Breast epithelium (tissue), 3 donors: ENCODE data around the gene RNF224.

Experiments used
- POLR2AphosphoS5 ChIP-seq, 3 donors: sonication (generic); formaldehyde crosslinking; IDR thresholded peaks; one replicate each; pipeline ENCODE4 v1.6.1; 2017; ENCODE audit warnings: antibody characterized with exemption in 3 of 3
- TF ChIP-seq, protein P1 (sequence below), 3 donors: fragments of 450-650 bp; IDR thresholded peaks; one replicate each; pipeline ENCODE4 v1.5.1; 2016 to 2017; ENCODE audit warnings: antibody characterized with exemption in 3 of 3, mild to moderate bottlenecking in 3 of 3, moderate library complexity in 3 of 3

DNA sequence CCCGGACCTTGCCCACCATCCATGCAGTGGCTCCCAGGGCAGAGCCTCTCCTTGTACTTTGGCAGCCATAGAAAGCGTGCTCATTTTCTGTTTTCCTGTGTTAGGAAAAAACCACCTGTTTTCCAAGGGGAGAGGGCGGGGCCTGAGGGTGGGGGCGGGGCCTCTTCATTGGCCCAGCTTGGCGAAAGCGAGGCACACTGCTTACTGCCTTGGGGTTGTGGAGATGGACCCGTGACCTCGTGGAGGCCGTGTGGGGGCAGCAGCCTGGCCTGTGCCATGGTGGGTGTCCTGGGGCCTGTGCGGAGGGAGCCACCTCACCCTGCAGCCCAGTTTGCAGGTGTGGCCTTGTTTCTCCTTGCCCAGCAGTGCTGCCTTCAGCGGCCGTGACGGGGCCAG lies 45.8 kb downstream of the RNF224 start:
- TF ChIP-seq, protein P1, sequence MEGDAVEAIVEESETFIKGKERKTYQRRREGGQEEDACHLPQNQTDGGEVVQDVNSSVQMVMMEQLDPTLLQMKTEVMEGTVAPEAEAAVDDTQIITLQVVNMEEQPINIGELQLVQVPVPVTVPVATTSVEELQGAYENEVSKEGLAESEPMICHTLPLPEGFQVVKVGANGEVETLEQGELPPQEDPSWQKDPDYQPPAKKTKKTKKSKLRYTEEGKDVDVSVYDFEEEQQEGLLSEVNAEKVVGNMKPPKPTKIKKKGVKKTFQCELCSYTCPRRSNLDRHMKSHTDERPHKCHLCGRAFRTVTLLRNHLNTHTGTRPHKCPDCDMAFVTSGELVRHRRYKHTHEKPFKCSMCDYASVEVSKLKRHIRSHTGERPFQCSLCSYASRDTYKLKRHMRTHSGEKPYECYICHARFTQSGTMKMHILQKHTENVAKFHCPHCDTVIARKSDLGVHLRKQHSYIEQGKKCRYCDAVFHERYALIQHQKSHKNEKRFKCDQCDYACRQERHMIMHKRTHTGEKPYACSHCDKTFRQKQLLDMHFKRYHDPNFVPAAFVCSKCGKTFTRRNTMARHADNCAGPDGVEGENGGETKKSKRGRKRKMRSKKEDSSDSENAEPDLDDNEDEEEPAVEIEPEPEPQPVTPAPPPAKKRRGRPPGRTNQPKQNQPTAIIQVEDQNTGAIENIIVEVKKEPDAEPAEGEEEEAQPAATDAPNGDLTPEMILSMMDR (IDR thresholded peaks at IDR 0.05): no peak
- TF ChIP-seq POLR2AphosphoS5 (IDR thresholded peaks at IDR 0.05): no peak
